ENCODE measurements around the gene DCXR.
A peak's percentile ranks its signal among the peaks of the same experiment; 100 is the strongest.

The DCXR gene

DNA sequence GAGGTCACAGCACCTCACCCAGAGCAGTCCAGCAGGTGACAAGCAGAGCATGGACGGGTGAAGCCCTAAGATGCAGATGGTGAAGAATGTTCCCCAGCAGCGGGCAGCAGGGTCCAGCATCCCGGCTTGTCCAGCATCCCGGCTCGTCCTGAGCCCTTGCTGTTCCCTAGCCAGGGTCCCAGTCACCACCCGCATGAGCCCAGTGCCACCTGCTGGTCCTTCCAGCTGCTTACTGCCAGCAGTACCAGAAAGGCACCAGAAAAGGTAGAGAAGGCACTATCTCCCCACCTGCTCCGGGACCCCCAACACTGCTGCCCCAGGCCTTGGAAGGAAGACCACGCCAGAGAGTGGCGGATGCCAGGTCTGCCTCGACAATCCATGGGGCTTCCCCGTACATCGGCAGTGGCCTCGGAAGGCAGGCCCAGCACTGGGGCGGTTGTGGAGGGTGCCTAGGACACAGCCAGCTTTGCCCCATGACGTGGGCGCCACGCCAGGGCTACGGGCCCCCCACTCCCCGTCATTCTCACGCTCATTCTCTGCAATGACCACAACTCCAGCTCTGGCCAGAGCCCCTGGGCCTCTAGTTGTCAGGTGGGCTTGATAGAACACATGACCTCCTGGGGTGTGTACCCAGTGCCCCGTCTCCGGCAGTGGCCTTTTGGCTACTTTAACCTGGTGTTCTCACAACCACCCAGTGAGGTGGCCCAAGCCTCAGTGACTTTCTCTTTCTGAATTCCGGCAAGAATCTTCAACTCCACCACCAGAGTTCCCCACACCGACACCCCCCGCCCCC is 16.2 kb downstream of the DCXR start:
- DNase-seq (ENCODE audit: low read depth, low spot score): no peak
- no peak for TF ChIP-seq POLR2AphosphoS5 (IDR thresholded peaks at IDR 0.05; ENCODE audit: borderline replicate concordance, low read depth, low read length)
- TF ChIP-seq EZH2 (IDR thresholded peaks at IDR 0.05): no peak
- no peak for TF ChIP-seq FOXP2 (optimal IDR thresholded peaks at IDR 0.05; ENCODE audit: control extremely low read depth, extremely low read length, insufficient read depth)
- Histone ChIP-seq H3K9ac (ENCODE audit: insufficient read length) (peak overlapping the region; percentile 85), H3K36me3 (ENCODE audit: insufficient read depth, low read length) (no peaks in the 10 kb centered on the region), H3K27ac (no peak overlapping the region), H3K9me3 (ENCODE audit: low read depth, low read length) (no peaks in the 10 kb centered on the region), H3K4me3 (peak overlapping the region; percentile 98)

GRCh38 chr17:82020572-82021106 is 16.9 kb downstream of the DCXR start:
- no peak for DNase-seq (ENCODE audit: low read depth, low spot score)
- Histone ChIP-seq H3K9ac (ENCODE audit: insufficient read length) (no peak overlapping the region), H3K9me3 (ENCODE audit: low read depth, low read length) (no peaks in the 10 kb centered on the region), H3K4me3 (no peak overlapping the region), H3K36me3 (ENCODE audit: insufficient read depth, low read length) (no peaks in the 10 kb centered on the region), H3K27ac (no peak overlapping the region)
- TF ChIP-seq POLR2AphosphoS5 (IDR thresholded peaks at IDR 0.05; ENCODE audit: borderline replicate concordance, low read depth, low read length): no peak
- TF ChIP-seq FOXP2 (optimal IDR thresholded peaks at IDR 0.05; ENCODE audit: control extremely low read depth, extremely low read length, insufficient read depth): no peak
- no peak for TF ChIP-seq EZH2 (IDR thresholded peaks at IDR 0.05)

DNA sequence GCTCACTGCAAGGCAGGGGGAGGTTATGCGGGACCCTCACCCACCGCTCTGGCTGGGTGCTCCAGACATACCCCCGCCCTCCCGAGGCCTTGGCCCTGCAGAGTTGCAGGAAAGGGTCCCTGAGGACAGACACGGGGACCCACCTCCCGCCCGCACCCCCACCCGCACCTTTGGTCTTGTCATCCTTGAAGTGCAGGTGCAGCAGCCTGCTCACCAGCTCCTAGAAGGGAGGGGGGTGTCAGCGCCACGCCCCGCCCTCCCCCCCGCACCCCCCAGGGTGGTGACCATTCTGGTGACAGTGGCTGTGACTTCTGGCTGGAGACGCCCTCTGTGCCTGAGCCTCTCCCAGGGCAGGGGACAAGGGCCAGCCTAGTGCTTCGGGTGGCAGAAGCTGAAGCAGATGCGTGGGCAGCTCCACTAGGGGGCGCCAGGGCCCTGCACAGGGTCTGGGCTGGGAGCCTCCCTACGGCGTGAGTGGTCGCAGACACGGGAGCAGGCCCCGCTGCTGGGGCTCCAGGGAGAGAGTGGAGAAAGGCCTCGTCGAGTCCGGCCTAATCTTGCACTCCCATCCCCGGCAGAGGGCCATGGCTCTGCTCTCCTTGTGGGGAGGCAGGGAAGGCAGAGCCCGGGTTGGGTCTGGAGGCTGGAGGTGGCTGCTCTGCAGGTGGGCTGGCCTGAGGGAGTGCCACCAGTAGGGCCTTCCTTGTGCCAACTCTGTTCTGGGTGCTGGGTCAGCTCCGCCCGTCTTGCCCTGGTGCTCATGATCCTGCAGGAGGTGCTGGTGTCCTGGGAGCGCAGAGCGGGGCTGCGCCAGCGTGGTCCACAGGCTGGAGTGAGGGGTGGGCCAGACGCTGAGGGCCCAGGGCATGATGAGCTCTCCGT is 17.6 kb downstream of the DCXR start:
- TF ChIP-seq FOXP2 (optimal IDR thresholded peaks at IDR 0.05; ENCODE audit: control extremely low read depth, extremely low read length, insufficient read depth) (no peak), EZH2 (IDR thresholded peaks at IDR 0.05) (no peak), POLR2AphosphoS5 (IDR thresholded peaks at IDR 0.05; ENCODE audit: borderline replicate concordance, low read depth, low read length) (peak; percentile 16; the same call in 1 of the 2 replicates)
- Histone ChIP-seq H3K27ac (no peak overlapping the region), H3K36me3 (ENCODE audit: insufficient read depth, low read length) (no peaks in the 10 kb centered on the region), H3K9me3 (ENCODE audit: low read depth, low read length) (no peaks in the 10 kb centered on the region), H3K4me3 (no peak overlapping the region), H3K9ac (ENCODE audit: insufficient read length) (no peak overlapping the region)
- no peak for DNase-seq (ENCODE audit: low read depth, low spot score)

- Histone ChIP-seq H3K9ac (ENCODE audit: insufficient read length) (no peak overlapping the region), H3K27ac (0 out of 2 replicates have a peak overlapping the region, but pooled peaks have one; percentile 31), H3K36me3 (ENCODE audit: insufficient read depth, low read length) (no peaks in the 10 kb centered on the region), H3K9me3 (ENCODE audit: low read depth, low read length) (no peaks in the 10 kb centered on the region), H3K4me3 (no peak overlapping the region)
- DNase-seq (ENCODE audit: low read depth, low spot score): no peak
- TF ChIP-seq FOXP2 (optimal IDR thresholded peaks at IDR 0.05; ENCODE audit: control extremely low read depth, extremely low read length, insufficient read depth) (no peak), POLR2AphosphoS5 (IDR thresholded peaks at IDR 0.05; ENCODE audit: borderline replicate concordance, low read depth, low read length) (0 out of 2 replicates have a peak, but pooled peaks have one; percentile 39), EZH2 (IDR thresholded peaks at IDR 0.05) (no peak)
Measured at GRCh38 chr17:82018989-82019689, 18.4 kb downstream of the DCXR start.

DNA sequence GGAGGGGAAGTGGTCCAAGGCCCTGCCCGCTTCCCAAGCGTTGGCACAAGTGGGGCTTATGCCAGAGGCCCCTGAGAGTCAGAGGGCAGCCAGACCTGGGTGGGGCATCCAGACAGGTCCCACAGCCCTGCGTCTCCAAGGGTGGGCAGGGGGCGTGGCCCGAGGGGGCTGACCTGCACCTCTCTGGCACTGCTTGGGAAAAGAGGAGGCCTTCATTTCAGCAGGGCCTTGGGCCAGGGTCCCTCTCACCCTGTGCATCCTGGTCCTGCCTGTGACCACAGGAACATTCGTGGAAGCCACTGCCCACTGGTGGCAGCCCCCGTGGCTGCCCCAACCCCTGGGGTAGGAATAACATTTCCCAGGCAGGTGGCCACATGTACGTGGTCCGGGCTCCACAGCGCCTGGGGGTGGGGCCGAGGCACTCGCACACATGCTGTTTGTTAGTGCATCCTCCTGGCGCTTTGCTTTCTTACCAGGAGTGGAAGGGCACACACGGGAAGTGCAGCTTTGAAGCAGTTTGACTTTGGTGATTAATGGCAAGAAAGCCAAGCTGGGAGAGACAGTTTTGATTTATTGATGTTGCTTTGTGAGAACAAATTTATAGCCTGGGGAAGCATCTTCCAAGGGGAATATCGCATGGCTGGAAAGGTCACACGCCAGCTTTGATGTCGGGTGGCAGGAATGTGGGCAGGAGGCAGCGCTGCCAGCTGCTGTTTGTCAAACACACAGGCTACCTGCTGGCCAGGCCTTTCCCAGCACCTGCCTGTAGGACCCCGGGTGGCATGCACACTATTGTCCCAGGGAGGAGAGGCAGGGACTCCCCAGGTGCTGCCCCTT is 19.1 kb downstream of the DCXR start:
- TF ChIP-seq POLR2AphosphoS5 (IDR thresholded peaks at IDR 0.05; ENCODE audit: borderline replicate concordance, low read depth, low read length) (no peak), EZH2 (IDR thresholded peaks at IDR 0.05) (no peak), FOXP2 (optimal IDR thresholded peaks at IDR 0.05; ENCODE audit: control extremely low read depth, extremely low read length, insufficient read depth) (no peak)
- no peaks in the 10 kb centered on the region for H3K36me3 ChIP-seq (ENCODE audit: insufficient read depth, low read length)
- H3K4me3 ChIP-seq: no peak overlapping the region
- 0 out of 2 replicates have a peak overlapping the region, but pooled peaks have one; percentile 31 for H3K27ac ChIP-seq
- no peaks in the 10 kb centered on the region for H3K9me3 ChIP-seq (ENCODE audit: low read depth, low read length)
- no peak for DNase-seq (ENCODE audit: low read depth, low spot score)
- H3K9ac ChIP-seq (ENCODE audit: insufficient read length): no peak overlapping the region

- no peaks in the 10 kb centered on the region for H3K36me3 ChIP-seq (ENCODE audit: insufficient read depth, low read length)
- H3K9me3 ChIP-seq (ENCODE audit: low read depth, low read length): no peaks in the 10 kb centered on the region
- TF ChIP-seq FOXP2 (optimal IDR thresholded peaks at IDR 0.05; ENCODE audit: control extremely low read depth, extremely low read length, insufficient read depth) (no peak), POLR2AphosphoS5 (IDR thresholded peaks at IDR 0.05; ENCODE audit: borderline replicate concordance, low read depth, low read length) (peak; percentile 25; the same call in 1 of the 2 replicates), EZH2 (IDR thresholded peaks at IDR 0.05) (no peak)
- no peak for DNase-seq (ENCODE audit: low read depth, low spot score)
- no peak overlapping the region for H3K4me3 ChIP-seq
- no peak overlapping the region for H3K27ac ChIP-seq
- H3K9ac ChIP-seq (ENCODE audit: insufficient read length): no peak overlapping the region
Measured at GRCh38 chr17:82017612-82018151, 19.8 kb downstream of the DCXR start.

All from SK-N-MC (cell line).